Choroid plexus epithelial cell (primary cell): ENCODE results near the gene KBTBD12.

ENCODE experiments used
- DNase-seq: peaks from one replicate; pipeline ENCODE4 v3.0.0-alpha.2; 2010; ENCODE audit warnings: low read depth
- H3K4me3 ChIP-seq: 2 replicates; pipeline ENCODE4 v1.5.1; 2011; ENCODE audit warnings: low read depth, mild to moderate bottlenecking, control low read depth, low read length, moderate library complexity
- TF ChIP-seq, protein P1 (sequence below): conservative IDR thresholded peaks from 2 replicates; pipeline ENCODE4 v1.5.1; 2011; ENCODE audit warnings: low read depth, mild to moderate bottlenecking, control low read depth, inconsistent platforms, low read length, moderate library complexity

KBTBD12 gene

DNA sequence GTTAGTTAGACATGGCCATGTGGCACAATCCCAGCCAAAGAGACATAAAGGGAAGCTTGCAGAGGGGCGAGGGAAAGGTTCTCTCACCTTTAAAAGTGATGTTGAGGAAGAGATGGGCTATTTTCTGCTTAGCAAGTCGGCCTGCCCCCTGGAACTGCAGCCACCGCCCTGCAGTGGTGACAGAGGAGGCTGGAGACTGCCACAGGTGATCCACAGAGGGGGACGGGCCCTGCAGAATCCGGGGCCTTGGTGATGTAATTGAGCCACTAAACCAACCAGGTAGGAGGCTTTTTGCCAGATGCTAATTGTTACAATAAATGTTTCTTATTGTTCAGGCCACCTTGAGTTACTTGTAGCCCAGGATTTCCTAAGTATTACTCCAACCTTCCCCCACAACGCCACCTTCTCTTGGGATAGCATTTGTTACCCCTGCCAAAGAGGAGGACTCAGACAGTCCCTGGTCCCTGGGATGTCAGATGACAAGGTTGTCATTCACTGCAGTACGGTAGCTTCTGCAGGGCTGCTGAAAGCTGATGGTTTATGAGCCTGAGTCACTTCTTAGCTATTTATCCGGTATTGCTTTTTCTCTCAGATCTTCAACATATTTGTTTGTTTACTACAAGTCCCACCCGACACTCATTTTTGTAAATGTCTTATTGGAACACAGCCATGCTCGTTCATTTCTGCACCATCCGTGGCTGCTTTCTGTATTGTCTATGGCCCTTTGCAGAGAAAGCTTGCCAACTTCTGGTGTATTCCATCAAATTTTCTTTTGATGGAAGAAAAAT, 73.9 kb downstream of the KBTBD12 start:
- no peak overlapping the region for H3K4me3 ChIP-seq
- DNase-seq = no peak
- TF ChIP-seq, protein P1, sequence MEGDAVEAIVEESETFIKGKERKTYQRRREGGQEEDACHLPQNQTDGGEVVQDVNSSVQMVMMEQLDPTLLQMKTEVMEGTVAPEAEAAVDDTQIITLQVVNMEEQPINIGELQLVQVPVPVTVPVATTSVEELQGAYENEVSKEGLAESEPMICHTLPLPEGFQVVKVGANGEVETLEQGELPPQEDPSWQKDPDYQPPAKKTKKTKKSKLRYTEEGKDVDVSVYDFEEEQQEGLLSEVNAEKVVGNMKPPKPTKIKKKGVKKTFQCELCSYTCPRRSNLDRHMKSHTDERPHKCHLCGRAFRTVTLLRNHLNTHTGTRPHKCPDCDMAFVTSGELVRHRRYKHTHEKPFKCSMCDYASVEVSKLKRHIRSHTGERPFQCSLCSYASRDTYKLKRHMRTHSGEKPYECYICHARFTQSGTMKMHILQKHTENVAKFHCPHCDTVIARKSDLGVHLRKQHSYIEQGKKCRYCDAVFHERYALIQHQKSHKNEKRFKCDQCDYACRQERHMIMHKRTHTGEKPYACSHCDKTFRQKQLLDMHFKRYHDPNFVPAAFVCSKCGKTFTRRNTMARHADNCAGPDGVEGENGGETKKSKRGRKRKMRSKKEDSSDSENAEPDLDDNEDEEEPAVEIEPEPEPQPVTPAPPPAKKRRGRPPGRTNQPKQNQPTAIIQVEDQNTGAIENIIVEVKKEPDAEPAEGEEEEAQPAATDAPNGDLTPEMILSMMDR = no peak

- DNase-seq = no peak
- no peak overlapping the region for H3K4me3 ChIP-seq
- TF ChIP-seq, protein P1 = no peak
Observed at GRCh38 chr3:127990051-127990450, 75.0 kb downstream of the KBTBD12 start.

DNA sequence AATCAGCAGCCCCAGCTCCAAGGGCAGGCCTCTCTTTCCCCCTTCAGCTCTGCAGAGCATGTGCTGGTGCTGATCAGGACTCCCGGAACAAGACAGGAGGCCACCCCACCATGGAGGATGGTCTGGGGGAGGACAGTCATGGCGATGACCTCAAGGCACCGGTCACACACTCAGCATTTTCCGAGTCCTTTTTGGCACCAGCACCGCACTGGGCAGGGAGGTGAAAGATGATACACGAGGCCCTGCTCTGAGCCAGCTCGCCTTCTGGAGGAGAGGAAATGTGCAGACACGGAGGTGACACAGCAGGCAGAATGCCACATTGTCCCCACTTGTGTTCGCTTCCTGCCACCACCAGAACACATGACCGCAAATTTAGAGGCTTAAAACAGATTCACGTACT, 75.4 kb downstream of the KBTBD12 start:
- TF ChIP-seq, protein P1 = no peak
- DNase-seq = no peak
- no peak overlapping the region for H3K4me3 ChIP-seq

DNA sequence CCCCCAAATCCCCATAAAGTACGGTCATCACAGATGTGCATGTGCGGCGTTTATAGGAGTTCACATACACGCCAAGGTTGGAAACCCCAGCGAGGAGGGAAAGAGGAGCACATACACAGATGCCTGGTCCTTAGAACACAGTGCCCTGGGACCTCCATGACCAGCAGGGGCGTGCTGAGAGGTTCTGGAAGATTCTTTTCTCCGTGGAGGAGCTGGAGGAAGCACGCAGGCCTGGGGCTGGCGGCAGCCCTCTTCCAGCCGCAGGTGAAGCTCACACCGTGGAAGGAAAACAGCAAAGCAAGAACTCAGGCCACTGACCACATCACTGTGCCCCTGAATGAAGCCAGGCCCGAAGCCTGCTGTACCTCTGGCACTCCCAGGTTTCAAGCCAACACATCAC, 76.2 kb downstream of the KBTBD12 start:
- TF ChIP-seq, protein P1 = no peak
- DNase-seq = no peak
- H3K4me3 ChIP-seq = no peak overlapping the region

GRCh38 chr3:127991681-127992080, 76.6 kb downstream of the KBTBD12 start:
- TF ChIP-seq, protein P1 = no peak
- no peak overlapping the region for H3K4me3 ChIP-seq
- DNase-seq = no peak

DNA sequence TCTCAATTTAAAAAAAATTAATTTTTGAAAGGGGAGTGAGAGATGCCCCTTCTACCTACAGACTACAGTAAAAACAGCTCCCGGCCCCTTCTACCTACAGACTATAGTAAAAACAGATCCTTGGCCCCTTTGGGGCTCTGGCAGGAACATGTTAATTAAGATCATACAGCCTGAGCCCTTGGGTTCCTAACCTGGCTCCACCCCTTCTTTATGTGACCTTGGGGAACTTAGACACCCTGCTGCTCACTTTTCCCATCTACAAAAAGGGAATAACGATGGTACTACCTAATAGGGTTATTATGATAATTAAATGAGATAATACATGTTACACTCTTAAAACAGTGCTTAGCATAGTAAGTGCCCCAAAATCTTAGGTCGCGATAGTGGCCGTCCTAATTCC, 77.1 kb downstream of the KBTBD12 start:
- TF ChIP-seq, protein P1 = no peak
- no peak overlapping the region for H3K4me3 ChIP-seq
- DNase-seq = no peak

GRCh38 chr3:127994011-127994410, 79.0 kb downstream of the KBTBD12 start:
- TF ChIP-seq, protein P1 = no peak
- DNase-seq = no peak
- no peak overlapping the region for H3K4me3 ChIP-seq
